Measurements from ENCODE around the gene DOCK11.
"Not testable (repeated sequence)": the region's sequence is repeated elsewhere in the genome, so short reads cannot be mapped to it uniquely, and the experiment has no call there.

DOCK11 gene

GRCh38 chrX:118698516-118699170, 203.0 kb downstream of the DOCK11 start:
- DNase-seq (ENCODE audit: low read depth): no peak
- TF ChIP-seq, protein P1, sequence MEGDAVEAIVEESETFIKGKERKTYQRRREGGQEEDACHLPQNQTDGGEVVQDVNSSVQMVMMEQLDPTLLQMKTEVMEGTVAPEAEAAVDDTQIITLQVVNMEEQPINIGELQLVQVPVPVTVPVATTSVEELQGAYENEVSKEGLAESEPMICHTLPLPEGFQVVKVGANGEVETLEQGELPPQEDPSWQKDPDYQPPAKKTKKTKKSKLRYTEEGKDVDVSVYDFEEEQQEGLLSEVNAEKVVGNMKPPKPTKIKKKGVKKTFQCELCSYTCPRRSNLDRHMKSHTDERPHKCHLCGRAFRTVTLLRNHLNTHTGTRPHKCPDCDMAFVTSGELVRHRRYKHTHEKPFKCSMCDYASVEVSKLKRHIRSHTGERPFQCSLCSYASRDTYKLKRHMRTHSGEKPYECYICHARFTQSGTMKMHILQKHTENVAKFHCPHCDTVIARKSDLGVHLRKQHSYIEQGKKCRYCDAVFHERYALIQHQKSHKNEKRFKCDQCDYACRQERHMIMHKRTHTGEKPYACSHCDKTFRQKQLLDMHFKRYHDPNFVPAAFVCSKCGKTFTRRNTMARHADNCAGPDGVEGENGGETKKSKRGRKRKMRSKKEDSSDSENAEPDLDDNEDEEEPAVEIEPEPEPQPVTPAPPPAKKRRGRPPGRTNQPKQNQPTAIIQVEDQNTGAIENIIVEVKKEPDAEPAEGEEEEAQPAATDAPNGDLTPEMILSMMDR (conservative IDR thresholded peaks at IDR 0.05; ENCODE audit: low read depth, low read length): no peak
- no peak overlapping the region for H3K4me3 ChIP-seq (ENCODE audit: low read depth, low read length)

GRCh38 chrX:118702741-118703140, 207.1 kb downstream of the DOCK11 start:
- TF ChIP-seq, protein P1 (conservative IDR thresholded peaks at IDR 0.05; ENCODE audit: low read depth, low read length): no peak
- H3K4me3 ChIP-seq (ENCODE audit: low read depth, low read length): no peak overlapping the region
- no peak for DNase-seq (ENCODE audit: low read depth)

DNA sequence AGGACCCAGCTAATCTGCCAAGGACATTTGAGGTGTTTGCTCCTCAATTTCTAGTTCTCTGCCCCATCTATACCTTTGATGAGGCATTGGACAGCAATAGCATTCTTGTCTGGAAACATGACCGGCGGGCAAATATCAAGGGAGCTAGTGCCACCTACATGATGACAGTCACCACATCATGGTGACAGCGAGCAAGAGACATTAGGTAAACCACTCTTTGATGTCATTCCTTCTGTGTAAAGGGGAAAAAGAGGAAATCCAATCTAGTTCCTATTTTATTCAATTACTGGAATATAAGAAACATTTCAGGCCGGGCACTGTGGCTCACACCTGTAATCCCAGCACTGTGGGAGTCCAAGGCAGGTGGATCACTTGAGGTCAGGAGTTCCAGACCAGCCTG, 211.1 kb downstream of the DOCK11 start:
- TF ChIP-seq, protein P1 (conservative IDR thresholded peaks at IDR 0.05; ENCODE audit: low read depth, low read length): no peak
- DNase-seq (ENCODE audit: low read depth): no peak
- no peak overlapping the region for H3K4me3 ChIP-seq (ENCODE audit: low read depth, low read length)

DNA sequence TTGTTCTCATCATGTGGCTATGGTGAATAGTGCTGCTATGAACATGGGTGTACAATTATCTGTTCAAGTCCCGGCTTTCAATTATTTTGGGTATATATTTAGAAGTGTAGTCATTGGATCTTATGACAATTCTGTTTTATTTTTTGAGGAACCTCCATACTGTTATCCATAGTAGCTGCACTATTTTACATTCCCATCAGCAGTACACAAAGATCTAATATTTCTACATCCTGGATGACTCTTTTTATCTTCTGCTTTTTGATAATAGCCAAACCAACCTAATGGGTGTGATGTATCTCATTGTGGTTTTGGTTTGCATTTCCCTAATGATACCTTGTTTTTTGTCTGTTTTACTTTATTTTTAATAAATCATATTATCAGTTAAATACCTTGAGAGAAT, 218.9 kb downstream of the DOCK11 start:
- no peak for DNase-seq (ENCODE audit: low read depth)
- TF ChIP-seq, protein P1 (conservative IDR thresholded peaks at IDR 0.05; ENCODE audit: low read depth, low read length): no peak
- H3K4me3 ChIP-seq (ENCODE audit: low read depth, low read length): no peak overlapping the region

DNA sequence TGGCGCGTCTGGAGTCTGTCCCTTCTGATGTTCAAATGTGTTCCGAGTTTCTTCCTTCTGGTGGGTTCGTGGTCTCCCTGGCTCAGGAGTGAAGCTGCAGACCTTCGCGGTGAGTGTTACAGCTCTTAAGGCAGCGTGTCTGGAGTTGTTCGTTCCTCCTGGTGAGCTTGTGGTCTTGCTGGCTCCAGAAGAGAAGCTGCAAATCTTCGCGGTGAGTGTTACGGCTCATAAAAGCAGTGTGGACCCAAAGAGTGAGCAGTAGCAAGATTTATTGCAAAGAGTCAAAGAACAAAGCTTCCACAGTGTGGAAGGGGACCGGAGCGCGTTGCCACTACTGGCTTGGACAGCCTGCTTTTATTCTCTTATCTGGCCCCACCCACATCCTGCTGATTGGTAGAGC, 220.3 kb downstream of the DOCK11 start:
- not testable (repeated sequence) for DNase-seq (ENCODE audit: low read depth); H3K4me3 ChIP-seq (ENCODE audit: low read depth, low read length)

DNA sequence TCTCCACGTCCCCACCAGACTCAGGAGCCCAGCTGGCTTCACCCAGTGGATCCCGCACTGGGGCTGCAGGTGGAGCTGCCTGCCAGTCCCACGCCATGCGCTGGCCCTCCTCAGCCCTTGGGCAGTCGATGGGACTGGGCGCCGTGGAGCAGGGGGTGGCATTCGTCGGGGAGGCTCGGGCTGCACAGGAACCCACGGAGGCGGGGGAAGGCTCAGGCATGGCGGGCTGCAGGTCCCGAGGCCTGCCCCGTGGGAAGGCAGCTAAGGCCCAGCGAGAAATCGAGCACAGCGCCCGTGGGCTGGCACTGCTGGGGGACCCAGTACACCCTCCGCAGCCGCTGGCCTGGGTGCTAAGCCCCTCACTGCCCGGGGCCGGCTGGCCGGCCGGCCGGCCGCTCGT, 221.2 kb downstream of the DOCK11 start:
- DNase-seq (ENCODE audit: low read depth); H3K4me3 ChIP-seq (ENCODE audit: low read depth, low read length): not testable (repeated sequence)

DNA sequence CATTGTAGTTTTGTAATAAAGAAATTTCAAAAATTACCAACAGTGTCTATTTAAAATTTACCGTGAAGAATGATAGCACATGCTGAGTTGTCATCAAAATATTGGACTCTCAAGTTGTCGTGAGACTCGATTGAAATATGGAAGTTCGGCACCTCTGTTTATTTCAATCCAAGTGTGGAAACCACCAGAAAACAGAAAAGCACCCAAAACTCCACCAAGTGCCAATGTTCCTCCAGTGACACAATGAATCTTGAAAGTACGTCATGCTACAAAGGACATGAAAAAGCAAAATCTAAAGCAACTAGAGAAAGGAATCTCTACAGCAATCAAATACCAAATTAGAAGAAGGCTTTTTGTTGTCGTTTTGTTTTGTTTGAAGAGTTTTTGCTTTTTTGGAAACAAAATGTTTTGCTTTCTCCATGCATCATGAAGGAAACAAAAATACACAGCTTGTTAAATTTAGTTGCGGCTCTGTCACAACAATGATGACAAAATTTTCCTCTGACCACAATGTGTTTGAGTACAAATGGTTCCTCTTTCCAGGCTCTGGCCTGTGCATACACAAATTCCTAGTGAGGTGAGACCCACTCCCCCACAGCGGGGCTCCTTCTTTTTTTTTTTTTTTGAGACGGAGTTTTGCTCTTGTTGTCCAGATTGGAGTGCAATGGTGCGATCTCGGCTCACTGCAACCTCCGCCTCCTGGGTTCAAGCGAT, 222.2 kb downstream of the DOCK11 start:
- TF ChIP-seq, protein P1 (conservative IDR thresholded peaks at IDR 0.05; ENCODE audit: low read depth, low read length): no peak
- no peak overlapping the region for H3K4me3 ChIP-seq (ENCODE audit: low read depth, low read length)
- no peak for DNase-seq (ENCODE audit: low read depth)

DNA sequence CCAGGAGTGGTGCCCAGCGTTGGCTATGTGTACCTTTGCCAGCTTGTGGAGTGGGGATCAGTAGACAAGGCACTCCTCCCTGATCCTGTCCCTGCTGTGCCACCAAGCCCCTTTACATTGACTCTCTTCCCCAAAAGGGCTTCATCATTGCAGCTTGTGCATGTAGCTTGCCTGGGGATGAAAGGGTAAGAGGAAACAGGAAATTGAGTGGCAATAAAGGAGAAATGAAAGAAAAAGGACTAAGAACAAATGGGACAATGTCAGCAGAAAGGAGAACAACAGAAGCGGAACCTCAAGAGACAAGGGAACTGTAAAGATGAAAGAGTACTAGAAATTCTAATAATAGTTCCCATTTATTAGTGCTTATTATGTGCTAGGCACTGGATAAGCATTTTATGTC, 223.1 kb downstream of the DOCK11 start:
- DNase-seq (ENCODE audit: low read depth): no peak
- no peak overlapping the region for H3K4me3 ChIP-seq (ENCODE audit: low read depth, low read length)
- TF ChIP-seq, protein P1 (conservative IDR thresholded peaks at IDR 0.05; ENCODE audit: low read depth, low read length): no peak

Data from choroid plexus epithelial cell (primary cell).